ENCODE measurements around the gene PHYHIPL. TPM values are rescaled to one million over a fixed set of nuclear protein-coding genes. Genes with fewer than 3 reads are reported as not detected.
A peak's percentile ranks its signal among the peaks of the same experiment; 100 is the strongest.

PHYHIPL gene
- polyA plus RNA-seq, 1 of the 3 experiments (the other 2 are of a cell fraction) = 0.44 TPM

GRCh38 chr10:59175538-59176240 is 754 bp upstream of the PHYHIPL start:
- Histone ChIP-seq H3K27me3 (ENCODE audit: insufficient read depth) (peaks cover 18% of the 10 kb centered on the region), H3K4me1 (ENCODE audit: control insufficient read depth in 1 of 2, insufficient read depth in 2 of 2, low read depth in 1 of 2, low read length in 1 of 2) (no peaks in the 10 kb centered on the region; a peak in 2 of 4 replicates), H3K27ac (ENCODE audit: low read depth in 2 of 2, low read length in 1 of 2) (peak overlapping the region in 1 of 2 experiments; percentile 95; a peak in 2 of 4 replicates), H3K79me2 (ENCODE audit: insufficient read depth) (no peaks in the 10 kb centered on the region), H3K9ac (no peak overlapping the region), H3K4me2 (peak overlapping the region; percentile 82), H3K36me3 (replicated peaks in 1 of 2; ENCODE audit: control insufficient read depth in 1 of 2, insufficient read depth in 2 of 2, low read length in 1 of 2) (no peaks in the 10 kb centered on the region), H3F3A (replicated peaks; ENCODE audit: insufficient read depth) (no peaks in the 10 kb centered on the region), H2AFZ (ENCODE audit: low read depth) (no peak overlapping the region), H3K9me2 (no peaks in the 10 kb centered on the region), H3K4me3 (ENCODE audit: low read depth in 2 of 2, low read length in 1 of 2) (peak overlapping the region; percentile 7 to 61; a peak in 3 of 4 replicates), H3K9me3 (no peaks in the 10 kb centered on the region), H4K20me1 (ENCODE audit: insufficient read depth) (no peaks in the 10 kb centered on the region)
- ChIA-PET CTCF (interaction anchor here (0.6 to 3.2 kb wide), 12 partner anchors 9 to 761 kb away, joined by 3 to 7 read pairs (median 3); no protein-coding TSS in a partner anchor), POLR2A (interaction anchor here (0.5 to 2.5 kb wide), 9 partner anchors 11 to 731 kb away, joined by 3 to 12 read pairs (median 4); partner anchors contain the start of gene CCDC6)
- WGBS (ENCODE audit: low lambda C conversion rate) = 6% methylated on average over 23 of the region's 26 CpGs
- TF ChIP-seq RAD21 (IDR thresholded peaks at IDR 0.05; ENCODE audit: low read length) = peak; percentile 13; the same call in 1 of the 2 replicates
- TF ChIP-seq RCOR1 (IDR thresholded peaks at IDR 0.05; ENCODE audit: low read length) = no peak
- peak; percentile 28; the same call in 1 of the 2 replicates for TF ChIP-seq MXI1 (IDR thresholded peaks at IDR 0.05; ENCODE audit: low read depth, low read length)
- TF ChIP-seq FOXJ3 (CRISPR knock-in tag; IDR thresholded peaks at IDR 0.05) = no peak
- no peak for DNase-seq

- peak overlapping the region; percentile 45 to 61; a peak in 3 of 4 replicates for H3K4me3 ChIP-seq (ENCODE audit: low read depth in 2 of 2, low read length in 1 of 2)
- no peaks in the 10 kb centered on the region for H3K9me3 ChIP-seq
- no peak overlapping the region for H2AFZ ChIP-seq (ENCODE audit: low read depth)
- H3K36me3 ChIP-seq (replicated peaks in 1 of 2; ENCODE audit: control insufficient read depth in 1 of 2, insufficient read depth in 2 of 2, low read length in 1 of 2) = no peaks in the 10 kb centered on the region
- CTCF ChIA-PET = interaction anchor here (1.0 to 3.2 kb wide), 7 partner anchors 69 to 403 kb away, joined by 3 to 18 read pairs (median 6); no protein-coding TSS in a partner anchor
- POLR2A ChIA-PET = interaction anchor here (0.6 to 2.5 kb wide), 5 partner anchors 78 to 729 kb away, joined by 3 to 12 read pairs (median 5); partner anchors contain the start of gene CCDC6
- peak; percentile 69 for DNase-seq
- H3F3A ChIP-seq (replicated peaks; ENCODE audit: insufficient read depth) = no peaks in the 10 kb centered on the region
- peak; percentile 88 for TF ChIP-seq FOSL2 (IDR thresholded peaks at IDR 0.05; ENCODE audit: borderline replicate concordance, low read depth)
- no peak for TF ChIP-seq TEAD4 (IDR thresholded peaks at IDR 0.05; ENCODE audit: borderline replicate concordance, insufficient read depth)
- TF ChIP-seq SIN3A (IDR thresholded peaks at IDR 0.05; ENCODE audit: borderline replicate concordance, low read depth, low read length) = peak; percentile 51; the same call in 1 of the 2 replicates
- 0 out of 2 replicates have a peak, but pooled peaks have one; percentile 2 for TF ChIP-seq PBX3 (IDR thresholded peaks at IDR 0.05)
- TF ChIP-seq CTCF (IDR thresholded peaks at IDR 0.05) = no peak
- TF ChIP-seq MXI1 (IDR thresholded peaks at IDR 0.05; ENCODE audit: low read depth, low read length) = no peak; the same call in 1 of the 2 replicates
- peak; percentile 75 for TF ChIP-seq JUND (IDR thresholded peaks at IDR 0.05)
- peak; percentile 99 for TF ChIP-seq REST (IDR thresholded peaks at IDR 0.05; ENCODE audit: low read depth, low read length)
- peak; percentile 14; the same call in 1 of the 2 replicates for TF ChIP-seq TCF12 (IDR thresholded peaks at IDR 0.05)
- no peak for TF ChIP-seq YY1 (IDR thresholded peaks at IDR 0.05; ENCODE audit: low read depth)
- peak overlapping the region; percentile 82 for H3K4me2 ChIP-seq
- peak overlapping the region in 1 of 2 experiments; percentile 97; a peak in 2 of 4 replicates for H3K27ac ChIP-seq (ENCODE audit: low read depth in 2 of 2, low read length in 1 of 2)
- no peaks in the 10 kb centered on the region for H3K9me2 ChIP-seq
- H3K4me1 ChIP-seq (ENCODE audit: control insufficient read depth in 1 of 2, insufficient read depth in 2 of 2, low read depth in 1 of 2, low read length in 1 of 2) = peaks cover 0 to 8% of the 10 kb centered on the region in 2 experiments; a peak in 2 of 4 replicates
- no peaks in the 10 kb centered on the region for H3K79me2 ChIP-seq (ENCODE audit: insufficient read depth)
- 18% methylated on average over 40 of the region's 41 CpGs for whole genome bisulfite sequencing (ENCODE audit: low lambda C conversion rate)
- no peak overlapping the region for H3K9ac ChIP-seq
- H3K27me3 ChIP-seq (ENCODE audit: insufficient read depth) = peaks cover 18% of the 10 kb centered on the region
- no peaks in the 10 kb centered on the region for H4K20me1 ChIP-seq (ENCODE audit: insufficient read depth)
These were observed 771 bp downstream of the PHYHIPL start for GRCh38 chr10:59177031-59177797.
